Esophagus squamous epithelium (tissue), 5 donors: ENCODE data around the gene MIPOL1. TPM values are rescaled to one million over a fixed set of nuclear protein-coding genes. Genes with fewer than 3 reads are reported as not detected.
"Not testable (repeated sequence)": the region's sequence is repeated elsewhere in the genome, so short reads cannot be mapped to it uniquely, and the experiment has no call there.

Source experiments
- DNase-seq: peaks from one replicate; lab custom pipeline; 2025; lab: John Stamatoyannopoulos, UW
- H3K27ac ChIP-seq, 4 donors: fragments of 200-600 bp; sonication (generic); one replicate each; pipeline ENCODE4 v1.5.1; 2016 to 2019; ENCODE audit warnings: mild to moderate bottlenecking in 1 of 4
- H3K27me3 ChIP-seq, 4 donors: fragments of 200-600 bp; sonication (generic); 1 replicate in 3 of 4; 2 replicates in 1 of 4; pipeline versions ENCODE4 v1.5.1 to v1.6.0; 2017 to 2021; ENCODE audit warnings: antibody characterized with exemption in 1 of 4
- H3K36me3 ChIP-seq, 3 donors: fragments of 200-600 bp; sonication (generic); one replicate each; pipeline ENCODE4 v1.5.1; 2016 to 2019
- H3K4me1 ChIP-seq, 3 donors: fragments of 200-600 bp; sonication (generic); one replicate each; pipeline ENCODE4 v1.5.1; 2017 to 2019
- H3K4me3 ChIP-seq, 4 donors: fragments of 200-600 bp; sonication (generic); 1 replicate in 3 of 4; 2 replicates in 1 of 4; pipeline ENCODE4 v1.5.1; 2016 to 2019; ENCODE audit warnings: mild to moderate bottlenecking in 2 of 4, moderate library complexity in 1 of 4
- H3K9me3 ChIP-seq, 3 donors: fragments of 200-600 bp; sonication (generic); one replicate each; pipeline ENCODE4 v1.5.1; 2016 to 2019
- POLR2A ChIP-seq, 4 donors: fragments of 450-650 bp; IDR thresholded peaks; one replicate each; pipeline ENCODE4 v1.6.1; 2017; ENCODE audit warnings: antibody characterized with exemption in 4 of 4, mild to moderate bottlenecking in 4 of 4, moderate library complexity in 3 of 4
- WGBS, 2 donors: methylation state at CpG; one replicate each; pipeline ENCODE4 v1.1.5; 2018; 5-methylcytosine and 5-hydroxymethylcytosine counted together
- intact Hi-C: fragments of 100-400 bp; cut with DNase I; formaldehyde crosslinking; loops from one replicate; pipeline ENCODE4 v1.15.0; 2022
- total RNA-seq, 4 donors: library from RNA; depleted of rRNA; stranded (reverse); fragments of >200 nt; gene quantifications; one replicate each; pipeline ENCODE4 v1.1.0, GENCODE V29; 2016
- TF ChIP-seq, protein P1 (sequence below), 6 experiments: fragments of 450-650 bp in 4 of 6; fragments of 200-600 bp in 2 of 6; sonication (generic) in 2 of 6; IDR thresholded peaks; one replicate each; pipeline ENCODE4 v1.5.1; 2016 to 2019; ENCODE audit warnings: antibody characterized with exemption in 6 of 6, mild to moderate bottlenecking in 4 of 6, moderate library complexity in 4 of 6
- donor health status: DM: yes; HTN: yes; CAD: no.

Gene MIPOL1
- total RNA-seq, 4 donors from 2014 or later, result 4.9 to 13.7 (median 7.1) TPM

DNA sequence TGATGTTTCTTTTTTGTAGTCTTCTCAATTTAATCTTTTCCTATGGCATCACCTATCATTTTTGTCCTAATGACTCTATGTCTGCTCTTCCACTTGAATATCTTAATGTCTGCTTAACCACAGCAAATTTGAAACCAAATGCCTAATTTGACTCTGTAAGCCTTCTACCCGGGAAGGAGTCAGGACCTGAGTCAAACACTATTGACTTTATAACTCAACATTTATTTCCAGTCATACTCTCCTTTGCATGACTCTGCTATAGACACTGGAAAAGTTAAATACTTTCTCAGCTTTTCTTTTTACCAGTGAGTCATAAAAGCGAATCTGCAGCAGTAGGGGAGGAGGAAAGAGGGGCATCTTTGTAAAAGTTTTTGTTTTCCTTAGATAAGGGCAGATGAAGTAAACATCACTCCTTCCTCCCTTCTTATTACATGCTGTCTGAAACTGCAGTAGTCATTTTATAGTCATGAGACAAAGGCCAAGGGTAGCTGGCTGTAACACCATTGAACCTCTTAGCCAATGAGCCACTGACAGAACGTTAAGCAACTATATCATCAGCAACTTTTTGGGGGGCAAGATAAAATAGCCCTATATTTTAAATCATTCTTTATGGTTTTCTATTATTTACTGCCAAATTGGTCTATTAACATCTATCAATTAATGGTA, 179.3 kb downstream of the MIPOL1 start:
- Histone ChIP-seq H3K27me3 (no peaks in the 10 kb centered on the region), H3K4me1 (no peaks in the 10 kb centered on the region), H3K4me3 (no peak overlapping the region), H3K36me3 (no peaks in the 10 kb centered on the region), H3K9me3 (no peaks in the 10 kb centered on the region), H3K27ac (no peak overlapping the region)
- no peak for DNase-seq
- TF ChIP-seq, protein P1, sequence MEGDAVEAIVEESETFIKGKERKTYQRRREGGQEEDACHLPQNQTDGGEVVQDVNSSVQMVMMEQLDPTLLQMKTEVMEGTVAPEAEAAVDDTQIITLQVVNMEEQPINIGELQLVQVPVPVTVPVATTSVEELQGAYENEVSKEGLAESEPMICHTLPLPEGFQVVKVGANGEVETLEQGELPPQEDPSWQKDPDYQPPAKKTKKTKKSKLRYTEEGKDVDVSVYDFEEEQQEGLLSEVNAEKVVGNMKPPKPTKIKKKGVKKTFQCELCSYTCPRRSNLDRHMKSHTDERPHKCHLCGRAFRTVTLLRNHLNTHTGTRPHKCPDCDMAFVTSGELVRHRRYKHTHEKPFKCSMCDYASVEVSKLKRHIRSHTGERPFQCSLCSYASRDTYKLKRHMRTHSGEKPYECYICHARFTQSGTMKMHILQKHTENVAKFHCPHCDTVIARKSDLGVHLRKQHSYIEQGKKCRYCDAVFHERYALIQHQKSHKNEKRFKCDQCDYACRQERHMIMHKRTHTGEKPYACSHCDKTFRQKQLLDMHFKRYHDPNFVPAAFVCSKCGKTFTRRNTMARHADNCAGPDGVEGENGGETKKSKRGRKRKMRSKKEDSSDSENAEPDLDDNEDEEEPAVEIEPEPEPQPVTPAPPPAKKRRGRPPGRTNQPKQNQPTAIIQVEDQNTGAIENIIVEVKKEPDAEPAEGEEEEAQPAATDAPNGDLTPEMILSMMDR (IDR thresholded peaks at IDR 0.05), result no peak
- TF ChIP-seq POLR2A (IDR thresholded peaks at IDR 0.05), result no peak
- 88 to 92% methylated on average over 3 of the region's 3 CpGs for WGBS, 2 donors
- intact Hi-C loops, result no loop called here

DNA sequence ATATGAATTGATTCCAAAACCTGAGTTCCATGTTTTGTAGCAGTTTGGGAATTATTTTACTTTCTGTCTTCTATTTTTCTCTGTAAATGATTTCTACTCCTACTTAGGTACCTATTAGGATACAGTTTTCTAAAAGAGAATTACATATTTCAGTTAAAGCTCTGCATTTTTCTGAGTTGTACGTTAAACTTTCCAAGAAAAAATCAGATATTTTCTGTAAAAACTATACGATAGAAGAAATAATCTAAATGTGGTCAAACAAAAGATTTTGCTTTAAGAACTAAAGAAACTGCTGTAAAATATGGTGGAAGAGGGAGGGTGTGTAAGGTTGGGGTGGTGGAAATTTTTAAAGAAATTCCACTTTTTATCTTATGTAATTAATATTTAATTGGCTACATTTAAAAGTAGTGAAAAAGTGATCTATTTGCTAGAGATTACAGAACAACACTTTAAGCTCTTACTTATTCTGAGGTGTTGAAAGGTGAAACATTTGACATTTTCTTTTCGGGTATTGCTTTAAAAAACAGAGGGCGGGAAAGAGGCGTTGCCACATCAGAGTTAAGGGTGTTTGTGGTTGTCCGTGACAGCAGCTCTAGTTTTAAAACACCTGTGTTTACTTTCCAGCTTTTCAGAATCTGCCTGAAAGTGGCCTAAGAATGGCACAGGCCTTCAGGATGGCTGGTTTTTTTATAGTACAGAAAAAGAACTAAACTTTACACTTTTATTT, 187.3 kb downstream of the MIPOL1 start:
- no peak for DNase-seq
- Histone ChIP-seq H3K4me1 (peaks cover 0 to 9% (median 0%) of the 10 kb centered on the region in 3 donors), H3K27me3 (no peaks in the 10 kb centered on the region), H3K36me3 (no peaks in the 10 kb centered on the region), H3K4me3 (no peak overlapping the region), H3K27ac (no peak overlapping the region), H3K9me3 (no peaks in the 10 kb centered on the region)
- intact Hi-C loops, result no loop called here
- WGBS, 2 donors, result 55 to 68% methylated on average over 6 of the region's 6 CpGs
- TF ChIP-seq, protein P1 (IDR thresholded peaks at IDR 0.05), result no peak
- no peak for TF ChIP-seq POLR2A (IDR thresholded peaks at IDR 0.05)

DNA sequence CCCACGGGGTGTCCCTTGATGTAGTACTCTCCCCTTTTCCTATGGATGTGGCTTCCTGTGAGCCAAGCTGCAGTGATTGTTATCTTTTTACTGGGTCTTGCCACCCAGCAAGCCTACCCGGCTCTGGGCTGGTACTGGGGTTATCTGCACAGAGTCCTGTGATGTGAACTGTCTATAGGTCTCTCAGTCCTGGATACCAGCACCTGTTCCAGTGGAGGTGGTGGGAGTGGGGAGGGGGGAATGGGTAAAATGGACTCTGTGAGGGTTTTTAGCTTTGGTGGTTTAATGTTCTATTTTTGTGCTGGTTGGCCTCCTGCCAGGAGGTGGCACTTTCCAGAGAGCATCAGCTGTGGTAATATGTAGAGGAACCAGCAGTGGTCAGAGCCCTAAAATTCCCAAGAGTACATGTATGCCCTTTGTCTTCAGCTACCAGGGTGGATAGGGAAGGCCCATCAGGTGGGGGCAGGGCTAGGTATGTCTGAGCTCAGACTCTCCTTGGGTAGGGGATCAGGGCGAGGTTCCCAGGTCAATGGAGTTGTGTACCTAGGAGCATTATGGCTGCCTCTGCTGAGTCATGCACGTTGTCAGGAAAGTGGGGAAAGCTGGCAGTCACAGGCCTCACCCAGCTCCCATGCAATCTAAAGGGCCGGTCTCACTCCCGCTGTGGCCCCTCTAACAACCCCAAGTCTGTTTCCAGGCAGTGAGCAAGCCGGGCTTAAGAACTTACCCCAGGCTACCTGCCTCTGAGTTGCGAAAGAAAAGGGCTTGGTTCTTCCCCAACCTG, 199.6 kb downstream of the MIPOL1 start:
- H3K4me3 ChIP-seq, DNase-seq, H3K27me3 ChIP-seq, H3K36me3 ChIP-seq, H3K4me1 ChIP-seq, intact Hi-C loops, H3K27ac ChIP-seq: not testable (repeated sequence)
- WGBS, 2 donors, result 69 to 82% methylated on average over 2 to 3 of the region's 8 CpGs
- H3K9me3 ChIP-seq, result peaks cover 0 to 12% (median 0%) of the 10 kb centered on the region in 3 donors

DNA sequence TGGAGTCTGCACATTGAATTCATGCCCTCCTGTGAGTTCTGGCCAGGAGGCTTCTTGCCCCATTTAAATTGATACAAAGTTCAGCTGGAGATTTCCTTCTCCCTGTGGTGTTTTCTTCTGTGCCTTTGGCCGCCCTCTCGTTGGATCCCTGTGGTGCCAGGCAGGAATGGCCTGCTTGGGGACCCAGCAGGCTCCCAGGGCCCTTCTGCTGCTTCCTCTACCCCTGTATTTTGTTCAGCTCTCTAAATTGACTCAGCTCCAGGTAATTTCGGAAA, 200.1 kb downstream of the MIPOL1 start:
- peak overlapping the region in 1 of 4 donors; percentile 6 for H3K27ac ChIP-seq
- intact Hi-C loops, result no loop called here
- no peaks in the 10 kb centered on the region for H3K36me3 ChIP-seq
- no peak overlapping the region for H3K4me3 ChIP-seq
- no peaks in the 10 kb centered on the region for H3K27me3 ChIP-seq
- peaks cover 0 to 9% (median 0%) of the 10 kb centered on the region in 3 donors for H3K9me3 ChIP-seq
- 64 to 66% methylated on average over 3 of the region's 3 CpGs for WGBS, 2 donors
- no peaks in the 10 kb centered on the region for H3K4me1 ChIP-seq
- no peak for TF ChIP-seq POLR2A (IDR thresholded peaks at IDR 0.05)
- TF ChIP-seq, protein P1 (IDR thresholded peaks at IDR 0.05), result no peak
- no peak for DNase-seq

DNA sequence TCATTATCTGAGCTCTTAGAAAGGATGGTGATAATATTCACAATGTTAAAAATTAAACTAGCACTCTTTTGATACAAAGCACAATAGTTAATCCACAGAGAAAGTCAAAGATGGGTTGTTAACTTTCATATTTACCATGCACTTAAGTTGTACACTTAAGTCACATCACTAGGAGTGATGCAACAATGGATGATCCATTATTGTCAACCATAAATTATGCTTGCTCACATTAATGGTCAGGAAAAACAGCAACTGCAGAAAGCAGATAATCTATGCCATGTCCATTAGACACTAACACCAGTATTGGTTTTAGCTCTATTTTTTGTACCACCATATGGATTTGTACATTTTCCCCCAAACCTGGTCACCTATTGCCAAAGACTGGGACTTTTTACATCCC, 201.8 kb downstream of the MIPOL1 start:
- no peaks in the 10 kb centered on the region for H3K36me3 ChIP-seq
- TF ChIP-seq POLR2A (IDR thresholded peaks at IDR 0.05), result no peak
- TF ChIP-seq, protein P1 (IDR thresholded peaks at IDR 0.05), result no peak
- intact Hi-C loops, result no loop called here
- peaks cover 0 to 9% (median 0%) of the 10 kb centered on the region in 3 donors for H3K4me1 ChIP-seq
- no peak overlapping the region for H3K27ac ChIP-seq
- no peak overlapping the region for H3K4me3 ChIP-seq
- peaks cover 0 to 9% (median 0%) of the 10 kb centered on the region in 3 donors for H3K9me3 ChIP-seq
- H3K27me3 ChIP-seq, result no peaks in the 10 kb centered on the region
- DNase-seq, result no peak
